ENCODE measurements around the gene FAM120C. TPM values are rescaled to one million over a fixed set of nuclear protein-coding genes. Genes with fewer than 3 reads are reported as not detected.

FAM120C gene
- total and polyA plus RNA-seq, 10 of the 15 experiments (the other 5 are each of a cell fraction or from before 2014, with no cell fraction given): 1.3 to 9.8 (median 4.9) TPM

- in situ Hi-C loops (cut with MboI) (no loop called here), intact Hi-C loops (cut with micrococcal nuclease; ENCODE audit: unreplicated experiment) (no loop called here)
- ATAC-seq: no peak
- ChIA-PET RAD21 (ENCODE audit: unreplicated experiment) (no interaction called here), SMC1A (ENCODE audit: uncharacterized antibody, unreplicated experiment) (interaction anchor here (0.7 kb wide), 1 partner anchor 14 kb away, joined by 3 read pairs; no protein-coding TSS in a partner anchor), POLR2A (no interaction called here), CTCF (interaction anchor here (1.7 kb wide), 1 partner anchor 13 kb away, joined by 4 read pairs; no protein-coding TSS in a partner anchor)
- Histone ChIP-seq H3K79me2 (ENCODE audit: control insufficient read depth, insufficient read depth, low read length) (no peaks in the 10 kb centered on the region), H3K9ac (ENCODE audit: control insufficient read depth, insufficient read depth, low read length) (no peak overlapping the region), H3K27ac (ENCODE audit: control insufficient read depth, insufficient read depth) (no peak overlapping the region), H3K4me2 (ENCODE audit: control insufficient read depth, insufficient read depth) (no peak overlapping the region), H3K36me3 (ENCODE audit: control insufficient read depth in 2 of 2, insufficient read depth in 2 of 2, low read length in 1 of 2) (no peaks in the 10 kb centered on the region), H3K9me3 (replicated peaks; ENCODE audit: control insufficient read depth, insufficient read depth, low read length) (no peaks in the 10 kb centered on the region), H3K4me3 (no peak overlapping the region), H2AFZ (ENCODE audit: control insufficient read depth, low read depth, low read length) (no peak overlapping the region), H3K27me3 (replicated peaks in 1 of 2; ENCODE audit: control insufficient read depth in 2 of 2, insufficient read depth in 2 of 2, low read length in 1 of 2) (no peaks in the 10 kb centered on the region), H4K20me1 (ENCODE audit: control insufficient read depth, insufficient read depth) (no peaks in the 10 kb centered on the region), H3K4me1 (ENCODE audit: control insufficient read depth, insufficient read depth, low read length) (no peaks in the 10 kb centered on the region)
- 57% methylated on average over 2 of the region's 2 CpGs for WGBS (ENCODE audit: insufficient coverage, insufficient replicate concordance, low lambda C conversion rate, missing lambda C conversion rate)
- no TSS peak for BruUV-seq (replicated peaks)
- DNase-seq (ENCODE audit: low read depth, low spot score): no peak
- TF ChIP-seq ELK1 (IDR thresholded peaks at IDR 0.05; ENCODE audit: low read depth, low read length): no peak
- no peak for TF ChIP-seq E4F1 (IDR thresholded peaks at IDR 0.05; ENCODE audit: borderline replicate concordance, partially characterized antibody)
- TF ChIP-seq ZNF384 (IDR thresholded peaks at IDR 0.05; ENCODE audit: borderline replicate concordance, low read depth, low read length): no peak
- TF ChIP-seq SIN3A (IDR thresholded peaks at IDR 0.05; ENCODE audit: low read depth, low read length): no peak
- no peak for TF ChIP-seq RELB (IDR thresholded peaks at IDR 0.05; ENCODE audit: low read depth)
- TF ChIP-seq CBX5 (IDR thresholded peaks at IDR 0.05; ENCODE audit: low read depth): no peak
- TF ChIP-seq MTA2 (IDR thresholded peaks at IDR 0.05; ENCODE audit: low read depth): no peak
- FAIRE-seq: no peak
These were observed 92.2 kb downstream of the FAM120C start for GRCh38 chrX:54090880-54091279.

Measured in GM12878 (cell line).